BJ (cell line): Measurements from ENCODE around the gene BPIFA1. TPM values are rescaled to one million over a fixed set of nuclear protein-coding genes. Genes with fewer than 3 reads are reported as not detected.

Experiments
- CTCF ChIA-PET: fragments of 350-600 bp; formaldehyde crosslinking; extraction: SDS; loops from one replicate; lab custom pipeline; 2021; ENCODE audit warnings: antibody characterized with exemption, inconsistent platforms; lab: Yijun Ruan, JAX
- POLR2A ChIA-PET: fragments of 300-600 bp; sonication (Branson Sonifier 250); formaldehyde crosslinking; extraction: SDS; loops from one replicate; lab custom pipeline; 2021; ENCODE audit warnings: antibody characterized with exemption; lab: Charles Lee
- DNase-seq: peaks from one replicate; pipeline ENCODE4 v3.0.0-alpha.2; 2011; ENCODE audit warnings: low read depth
- H3K27me3 ChIP-seq: 2 replicates; pipeline ENCODE4 v1.6.0; 2011; ENCODE audit warnings: low read length; ENCODE audit not compliant: control insufficient read depth, insufficient read depth
- H3K36me3 ChIP-seq: 2 replicates; pipeline ENCODE4 v1.5.1; 2011; ENCODE audit warnings: low read length; ENCODE audit not compliant: control insufficient read depth, insufficient read depth
- H3K4me3 ChIP-seq: 2 replicates; pipeline ENCODE4 v1.5.1; 2011; ENCODE audit warnings: low read depth, mild to moderate bottlenecking, control low read depth, low read length
- CTCF ChIP-seq: IDR thresholded peaks from 2 replicates; pipeline ENCODE4 v1.5.1; 2011; ENCODE audit warnings: low read depth, mild to moderate bottlenecking, control low read depth, inconsistent platforms, low read length, moderate library complexity; ENCODE audit not compliant: insufficient read depth
- polyA plus RNA-seq: library from polyadenylated mRNA; depleted of rRNA; stranded (reverse); fragments of >200 nt; gene quantifications from 2 replicates; pipeline ENCODE4 v1.2.3, GENCODE V29; 2011

BPIFA1 gene
- polyA plus RNA-seq, 1 experiment = not detected

GRCh38 chr20:33246077-33246476 is 10.3 kb downstream of the BPIFA1 start:
- ChIA-PET CTCF (interaction anchor here (1.2 kb wide), 2 partner anchors 10 to 46 kb away, joined by 3 read pairs; partner anchors contain the start of gene BPIFA1), POLR2A (no interaction called here)
- no peak overlapping the region for H3K4me3 ChIP-seq
- DNase-seq = no peak
- H3K27me3 ChIP-seq = no peaks in the 10 kb centered on the region
- no peak for TF ChIP-seq CTCF
- no peaks in the 10 kb centered on the region for H3K36me3 ChIP-seq

GRCh38 chr20:33249456-33249855 is 13.7 kb downstream of the BPIFA1 start:
- Histone ChIP-seq H3K4me3 (no peak overlapping the region), H3K36me3 (no peaks in the 10 kb centered on the region), H3K27me3 (no peaks in the 10 kb centered on the region)
- ChIA-PET POLR2A (no interaction called here), CTCF (interaction anchor here (1.3 kb wide), 1 partner anchor 13 kb away, joined by 5 read pairs; no protein-coding TSS in a partner anchor)
- no peak for TF ChIP-seq CTCF
- DNase-seq = no peak

- no peaks in the 10 kb centered on the region for H3K27me3 ChIP-seq
- CTCF ChIA-PET = interaction anchor here (1.3 kb wide), 1 partner anchor 12 kb away, joined by 5 read pairs; no protein-coding TSS in a partner anchor
- no peaks in the 10 kb centered on the region for H3K36me3 ChIP-seq
- DNase-seq = no peak
- no peak for TF ChIP-seq CTCF
- H3K4me3 ChIP-seq = no peak overlapping the region
- POLR2A ChIA-PET = no interaction called here
Measured at GRCh38 chr20:33250666-33251065, 14.9 kb downstream of the BPIFA1 start.

- no peak for DNase-seq
- Histone ChIP-seq H3K27me3 (no peaks in the 10 kb centered on the region), H3K4me3 (no peak overlapping the region), H3K36me3 (no peaks in the 10 kb centered on the region)
- CTCF ChIA-PET = no interaction called here
- POLR2A ChIA-PET = no interaction called here
- TF ChIP-seq CTCF = no peak
Measured at GRCh38 chr20:33251496-33251895, 15.7 kb downstream of the BPIFA1 start.

GRCh38 chr20:33252460-33252859 is 16.7 kb downstream of the BPIFA1 start:
- H3K4me3 ChIP-seq = no peak overlapping the region
- H3K27me3 ChIP-seq = no peaks in the 10 kb centered on the region
- POLR2A ChIA-PET = interaction anchor here (0.5 kb wide), 1 partner anchor 307 kb away, joined by 4 read pairs; no protein-coding TSS in a partner anchor
- CTCF ChIA-PET = interaction anchor here (1.1 kb wide), 1 partner anchor 10 kb away, joined by 3 read pairs; no protein-coding TSS in a partner anchor
- H3K36me3 ChIP-seq = no peaks in the 10 kb centered on the region
- no peak for TF ChIP-seq CTCF
- no peak for DNase-seq
